HepG2 (cell line): ENCODE results near the gene CCDC33. TPM values are rescaled to one million over a fixed set of nuclear protein-coding genes. Genes with fewer than 3 reads are reported as not detected.
A peak's percentile ranks its signal among the peaks of the same experiment; 100 is the strongest.

Source experiments
- ATAC-seq: fragments of 200-7000 bp; cut with Tn5 transposase; 3 replicates; pipeline ENCODE4 v1.9.1; 2020; ENCODE audit warnings: mild to moderate bottlenecking, moderate library complexity
- BruUV-seq: library from RNA; stranded (reverse); fragments of 400-500 nt; replicated peaks from 2 replicates; lab custom pipeline; 2021; lab: Mats Ljungman, UMichigan
- CTCF ChIA-PET: fragments of 300-600 bp; formaldehyde crosslinking; extraction: SDS; loops from one replicate; lab custom pipeline; 2021; ENCODE audit warnings: low total read pairs, inconsistent platforms, low intra/inter-chr PET ratio; lab: Yijun Ruan, JAX
- POLR2A ChIA-PET: fragments of 350-600 bp; sonication (Branson Sonifier 250); formaldehyde crosslinking; loops from one replicate; lab custom pipeline; 2020; ENCODE audit warnings: antibody characterized with exemption, inconsistent platforms; lab: Yijun Ruan, JAX
- DNase-seq: peaks from one replicate; pipeline ENCODE4 v3.0.0-alpha.2; 2015; ENCODE audit warnings: low spot score
- FAIRE-seq: peaks from 3 replicates; lab custom pipeline; 2011; peaks lifted over from hg19 to GRCh38; lab: Jason Lieb, UNC
- H2AFZ ChIP-seq: one replicate; pipeline ENCODE4 v1.6.1; 2011; ENCODE audit warnings: low read length, inconsistent platforms
- H3K27ac ChIP-seq: fragments of 300-600 bp; 3 replicates; pipeline ENCODE4 v1.8.0; 2011; ENCODE audit warnings: mixed run types, mild to moderate bottlenecking, mixed read lengths, low read length, inconsistent platforms; ENCODE audit not compliant: insufficient read depth; ENCODE audit errors: extremely low read length
- H3K27me3 ChIP-seq, 2 experiments: fragments of 200-600 bp in 1 of 2; 2 replicates in 1 of 2; 3 replicates in 1 of 2; pipeline versions ENCODE4 v1.6.0 to v1.8.0; 2011; ENCODE audit warnings: low read length in 2 of 2, mild to moderate bottlenecking in 2 of 2, moderate library complexity in 2 of 2, inconsistent platforms in 1 of 2; ENCODE audit not compliant: insufficient read depth in 2 of 2, control insufficient read depth in 1 of 2
- H3K36me3 ChIP-seq, 2 experiments: fragments of 200-600 bp in 1 of 2; replicated peaks in 1 of 2; 2 replicates in 1 of 2; 3 replicates in 1 of 2; pipeline versions ENCODE4 v1.5.1 to v1.8.0; 2011; ENCODE audit warnings: low read length in 2 of 2, inconsistent platforms in 1 of 2; ENCODE audit not compliant: insufficient read depth in 2 of 2, control insufficient read depth in 1 of 2
- H3K4me1 ChIP-seq: 2 replicates; pipeline ENCODE4 v1.5.1; 2012; ENCODE audit warnings: low read length, inconsistent platforms; ENCODE audit not compliant: insufficient read depth
- H3K4me2 ChIP-seq: 2 replicates; pipeline ENCODE4 v1.6.0; 2011; ENCODE audit warnings: low read depth, low read length, inconsistent platforms
- H3K4me3 ChIP-seq, 3 experiments: fragments of 200-600 bp in 1 of 3; sonication (generic), shearing (Covaris generic) in 1 of 3; replicated peaks in 1 of 3; 2 replicates each; pipeline ENCODE4 v1.5.1; 2011 to 2016; ENCODE audit warnings: low read length in 3 of 3, inconsistent platforms in 2 of 3, low read depth in 2 of 3, mild to moderate bottlenecking in 2 of 3, control low read depth in 1 of 3, mixed read lengths in 1 of 3; ENCODE audit not compliant: insufficient read depth in 1 of 3
- H3K79me2 ChIP-seq: one replicate; pipeline ENCODE4 v1.6.1; 2011; ENCODE audit warnings: low read length, inconsistent platforms; ENCODE audit not compliant: insufficient read depth
- H3K9ac ChIP-seq: 2 replicates; pipeline ENCODE4 v1.6.0; 2011; ENCODE audit warnings: mild to moderate bottlenecking, low read depth, low read length, inconsistent platforms; ENCODE audit not compliant: insufficient read depth
- H3K9me3 ChIP-seq: 2 replicates; pipeline ENCODE4 v1.5.1; 2012; ENCODE audit warnings: mild to moderate bottlenecking, low read length
- H4K20me1 ChIP-seq: 2 replicates; pipeline ENCODE4 v1.6.0; 2011; ENCODE audit warnings: inconsistent platforms, mild to moderate bottlenecking, low read length, moderate library complexity; ENCODE audit not compliant: insufficient read depth
- BHLHE40 ChIP-seq: IDR thresholded peaks from 2 replicates; pipeline ENCODE4 v1.6.1; 2011; ENCODE audit warnings: low read length, improper control_type of control experiment
- HMGXB4 ChIP-seq, 2 experiments: sonication (generic) in 1 of 2; formaldehyde crosslinking in 1 of 2; IDR thresholded peaks; 2 replicates each; pipeline versions ENCODE4 v1.4.0 to v1.6.1; 2018 to 2020; ENCODE audit warnings: missing genetic modification reagents in 2 of 2, borderline replicate concordance in 1 of 2, low read depth in 1 of 2, mild to moderate bottlenecking in 1 of 2, missing biosample characterization in 1 of 2
- JUNB ChIP-seq: sonication (generic); formaldehyde crosslinking; IDR thresholded peaks from 2 replicates; pipeline ENCODE4 v1.8.0; 2022; ENCODE audit warnings: missing genetic modification reagents, mild to moderate bottlenecking, borderline replicate concordance
- REXO4 ChIP-seq: sonication (generic); formaldehyde crosslinking; IDR thresholded peaks from 2 replicates; pipeline ENCODE4 v1.8.0; 2022; ENCODE audit warnings: missing genetic modification reagents, mild to moderate bottlenecking, borderline replicate concordance
- RFX1 ChIP-seq: fragments of 450-650 bp; IDR thresholded peaks from 2 replicates; pipeline ENCODE4 v1.6.1; 2017
- SMC3 ChIP-seq: IDR thresholded peaks from 2 replicates; pipeline ENCODE4 v1.6.1; 2011; ENCODE audit warnings: low read length, improper control_type of control experiment
- TFDP1 ChIP-seq: IDR thresholded peaks from 2 replicates; pipeline ENCODE4 v1.6.1; 2016; ENCODE audit warnings: missing compliant biosample characterization, missing genetic modification reagents, borderline replicate concordance
- ZFP41 ChIP-seq: sonication (generic); formaldehyde crosslinking; IDR thresholded peaks from 2 replicates; pipeline ENCODE4 v1.4.0; 2020; ENCODE audit warnings: mild to moderate bottlenecking, missing genetic modification reagents, borderline replicate concordance
- ZFP82 ChIP-seq: sonication (generic); formaldehyde crosslinking; IDR thresholded peaks from 2 replicates; pipeline ENCODE4 v1.5.1; 2020; ENCODE audit warnings: mild to moderate bottlenecking, missing genetic modification reagents, borderline replicate concordance
- ZNF205 ChIP-seq: IDR thresholded peaks from 2 replicates; pipeline ENCODE4 v1.6.1; 2018; ENCODE audit warnings: missing biosample characterization, missing genetic modification reagents
- ZNF570 ChIP-seq: sonication (generic); formaldehyde crosslinking; IDR thresholded peaks from 2 replicates; pipeline ENCODE4 v1.4.0; 2020; ENCODE audit warnings: mild to moderate bottlenecking, missing genetic modification reagents, borderline replicate concordance
- ZNF691 ChIP-seq: sonication (generic); formaldehyde crosslinking; IDR thresholded peaks from 2 replicates; pipeline ENCODE4 v1.4.0; 2020; ENCODE audit warnings: missing genetic modification reagents, low read depth, mild to moderate bottlenecking, borderline replicate concordance
- ZSCAN21 ChIP-seq: sonication (generic); formaldehyde crosslinking; IDR thresholded peaks from 2 replicates; pipeline ENCODE4 v1.8.0; 2022; ENCODE audit warnings: mild to moderate bottlenecking, missing genetic modification reagents, moderate library complexity, borderline replicate concordance
- WGBS: methylation state at CpG from one replicate; pipeline ENCODE4 v1.1.6; 2017; ENCODE audit warnings: low lambda C conversion rate; 5-methylcytosine and 5-hydroxymethylcytosine counted together
- in situ Hi-C: cut with HindIII; loops from 2 replicates; pipeline ENCODE4 v1.10.0; 2017; ENCODE audit warnings: low pct_unique_long_range_greater_than_20kb; ENCODE audit not compliant: extremely low pct_ligation_motif_present
- intact Hi-C: fragments of 100-400 bp; cut with micrococcal nuclease; formaldehyde crosslinking; loops from one replicate; pipeline ENCODE4 v1.10.0; 2022; ENCODE audit not compliant: unreplicated experiment
- polyA plus RNA-seq, 8 experiments: library from polyadenylated mRNA; depleted of rRNA in 3 of 8; stranded (reverse) in 7 of 8; unstranded in 1 of 8; fragments of >200 nt; fragmentation: Illumina TruSeq in 4 of 8; extraction: Trizol in 4 of 8; gene quantifications; 2 replicates each; pipeline versions ENCODE4 v1.2.1 to v1.2.3, GENCODE V29; 2011 to 2016; ENCODE audit warnings: low read depth in 4 of 8, missing spikeins in 1 of 8, mixed read lengths in 1 of 8; ENCODE audit not compliant: insufficient read depth in 1 of 8
- total RNA-seq, 5 experiments: library from RNA; depleted of rRNA; stranded (reverse); fragments of >200 nt; fragmentation: Illumina TruSeq; extraction: Trizol; gene quantifications; 2 replicates each; pipeline ENCODE4 v1.2.3, GENCODE V29; 2016; ENCODE audit warnings: low read depth in 1 of 5
- TF ChIP-seq, protein P1 (sequence below): sonication (generic); formaldehyde crosslinking; IDR thresholded peaks from 2 replicates; pipeline ENCODE4 v1.4.0; 2020; ENCODE audit warnings: missing genetic modification reagents
- TF ChIP-seq, protein P2 (sequence below): sonication (generic); formaldehyde crosslinking; IDR thresholded peaks from 2 replicates; pipeline ENCODE4 v1.5.1; 2020; ENCODE audit warnings: missing genetic modification reagents, mild to moderate bottlenecking, borderline replicate concordance

Gene CCDC33
- total and polyA plus RNA-seq, 2 of the 13 experiments (the other 11 are each of a cell fraction or from before 2014, with no cell fraction given), result 0.30 TPM; not detected in 1

DNA sequence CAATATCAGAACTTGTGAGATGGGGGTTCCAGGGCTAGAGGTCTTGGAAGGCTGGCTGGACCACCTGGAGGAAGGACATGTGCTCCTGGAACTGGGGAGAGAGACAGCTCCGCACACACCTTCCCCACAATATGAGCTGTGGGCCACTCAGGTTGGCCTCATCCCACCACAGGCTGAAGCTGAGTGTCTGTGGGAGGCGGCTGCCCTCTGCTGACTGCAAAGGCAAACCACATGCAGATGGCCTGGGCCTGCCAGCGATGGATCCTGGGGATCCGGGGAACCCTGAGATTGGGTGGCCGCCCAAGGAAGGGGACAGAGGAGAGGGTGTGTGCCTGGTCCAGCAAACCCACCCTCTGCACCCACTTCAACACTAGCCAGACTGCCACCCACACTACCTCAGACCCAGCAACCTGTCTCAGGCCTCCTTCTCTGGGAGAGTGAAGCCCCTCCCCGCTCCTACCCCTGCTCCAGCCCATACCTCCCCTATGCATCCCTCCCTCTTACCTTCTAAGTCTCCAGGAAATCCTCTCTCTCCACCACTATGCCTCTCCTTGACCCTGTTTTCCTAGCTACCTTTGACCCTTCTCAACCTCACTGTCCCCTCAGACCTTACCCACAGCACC, 86.5 kb downstream of the CCDC33 start (continued):
- TF ChIP-seq HMGXB4 (CRISPR knock-in tag; IDR thresholded peaks at IDR 0.05; ENCODE audit: borderline replicate concordance in 1 of 2, low read depth in 1 of 2), result peak in 1 of 2 experiments; percentile 51; a peak in 1 of 4 replicates
- TF ChIP-seq TFDP1 (CRISPR knock-in tag), result no peak
- no peak for TF ChIP-seq ZNF570

GRCh38 chr15:74324714-74325113, 88.6 kb downstream of the CCDC33 start:
- no peak overlapping the region for H3K9ac ChIP-seq
- DNase-seq (no peak), ATAC-seq (no peak), FAIRE-seq (no peak)
- peaks cover 4 to 13% of the 10 kb centered on the region in 2 experiments; a peak in 4 of 5 replicates for H3K27me3 ChIP-seq
- no peaks in the 10 kb centered on the region for H4K20me1 ChIP-seq
- H3K79me2 ChIP-seq, result no peaks in the 10 kb centered on the region
- no peak overlapping the region for H3K27ac ChIP-seq
- no peaks in the 10 kb centered on the region for H3K9me3 ChIP-seq
- no peaks in the 10 kb centered on the region for H3K4me1 ChIP-seq
- 12% methylated on average over 3 of the region's 3 CpGs for WGBS
- no peak overlapping the region for H3K4me2 ChIP-seq
- H3K4me3 ChIP-seq, result no peak overlapping the region
- no peaks in the 10 kb centered on the region for H3K36me3 ChIP-seq
- intact Hi-C loops (no loop called here), in situ Hi-C loops (no loop called here)
- CTCF ChIA-PET, result no interaction called here
- POLR2A ChIA-PET, result no interaction called here
- no peak overlapping the region for H2AFZ ChIP-seq
- BruUV-seq, result no TSS peak
- TF ChIP-seq JUNB (CRISPR knock-in tag) (no peak), ZNF205 (CRISPR knock-in tag) (no peak), ZFP82 (CRISPR knock-in tag) (no peak), BHLHE40 (no peak), SMC3 (no peak), ZNF691 (CRISPR knock-in tag) (no peak), REXO4 (CRISPR knock-in tag) (no peak), ZSCAN21 (CRISPR knock-in tag) (no peak), RFX1 (no peak), ZFP41 (CRISPR knock-in tag) (no peak)
- TF ChIP-seq, protein P1, sequence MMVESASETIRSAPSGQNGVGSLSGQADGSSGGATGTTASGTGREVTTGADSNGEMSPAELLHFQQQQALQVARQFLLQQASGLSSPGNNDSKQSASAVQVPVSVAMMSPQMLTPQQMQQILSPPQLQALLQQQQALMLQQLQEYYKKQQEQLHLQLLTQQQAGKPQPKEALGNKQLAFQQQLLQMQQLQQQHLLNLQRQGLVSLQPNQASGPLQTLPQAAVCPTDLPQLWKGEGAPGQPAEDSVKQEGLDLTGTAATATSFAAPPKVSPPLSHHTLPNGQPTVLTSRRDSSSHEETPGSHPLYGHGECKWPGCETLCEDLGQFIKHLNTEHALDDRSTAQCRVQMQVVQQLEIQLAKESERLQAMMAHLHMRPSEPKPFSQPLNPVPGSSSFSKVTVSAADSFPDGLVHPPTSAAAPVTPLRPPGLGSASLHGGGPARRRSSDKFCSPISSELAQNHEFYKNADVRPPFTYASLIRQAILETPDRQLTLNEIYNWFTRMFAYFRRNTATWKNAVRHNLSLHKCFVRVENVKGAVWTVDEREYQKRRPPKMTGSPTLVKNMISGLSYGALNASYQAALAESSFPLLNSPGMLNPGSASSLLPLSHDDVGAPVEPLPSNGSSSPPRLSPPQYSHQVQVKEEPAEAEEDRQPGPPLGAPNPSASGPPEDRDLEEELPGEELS (CRISPR knock-in tag), result no peak
- TF ChIP-seq, protein P2, sequence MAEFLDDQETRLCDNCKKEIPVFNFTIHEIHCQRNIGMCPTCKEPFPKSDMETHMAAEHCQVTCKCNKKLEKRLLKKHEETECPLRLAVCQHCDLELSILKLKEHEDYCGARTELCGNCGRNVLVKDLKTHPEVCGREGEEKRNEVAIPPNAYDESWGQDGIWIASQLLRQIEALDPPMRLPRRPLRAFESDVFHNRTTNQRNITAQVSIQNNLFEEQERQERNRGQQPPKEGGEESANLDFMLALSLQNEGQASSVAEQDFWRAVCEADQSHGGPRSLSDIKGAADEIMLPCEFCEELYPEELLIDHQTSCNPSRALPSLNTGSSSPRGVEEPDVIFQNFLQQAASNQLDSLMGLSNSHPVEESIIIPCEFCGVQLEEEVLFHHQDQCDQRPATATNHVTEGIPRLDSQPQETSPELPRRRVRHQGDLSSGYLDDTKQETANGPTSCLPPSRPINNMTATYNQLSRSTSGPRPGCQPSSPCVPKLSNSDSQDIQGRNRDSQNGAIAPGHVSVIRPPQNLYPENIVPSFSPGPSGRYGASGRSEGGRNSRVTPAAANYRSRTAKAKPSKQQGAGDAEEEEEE (CRISPR knock-in tag), result no peak
